Endometrial microvascular endothelial cells (primary cell): ENCODE data around the gene EFCAB11. TPM values are rescaled to one million over a fixed set of nuclear protein-coding genes. Genes with fewer than 3 reads are reported as not detected.

Experiments used
- in situ Hi-C: cut with HindIII; loops from 2 replicates; pipeline ENCODE4 v1.10.0; 2017; ENCODE audit warnings: low sequenced_read_pairs, low pct_unique_long_range_greater_than_20kb; ENCODE audit errors: inconsistent ontology term
- total RNA-seq: library from RNA; depleted of rRNA; stranded (reverse); fragments of >200 nt; gene quantifications from one replicate; pipeline ENCODE4 v1.2.3, GENCODE V29; 2015; ENCODE audit errors: inconsistent ontology term

The EFCAB11 gene
- total RNA-seq, 1 donor from 2014 or later = 2.1 TPM

- in situ Hi-C loops = no loop called here
Measured at GRCh38 chr14:89750908-89751392, 203.6 kb downstream of the EFCAB11 start.

GRCh38 chr14:89750281-89750755, 204.2 kb downstream of the EFCAB11 start:
- in situ Hi-C loops = no loop called here

- in situ Hi-C loops = no loop called here
Measured at GRCh38 chr14:89748004-89748403, 206.5 kb downstream of the EFCAB11 start.

GRCh38 chr14:89747126-89747525, 207.4 kb downstream of the EFCAB11 start:
- in situ Hi-C loops = no loop called here

GRCh38 chr14:89746654-89747053, 207.9 kb downstream of the EFCAB11 start:
- in situ Hi-C loops = no loop called here

- in situ Hi-C loops = no loop called here
Measured at GRCh38 chr14:89746135-89746534, 208.4 kb downstream of the EFCAB11 start.

Other genes starting within 250 kb of the EFCAB11 start
- gene TDP1, start 1.2 kb upstream of the EFCAB11 start, total RNA-seq = 49.0 TPM
- gene KCNK13, start 107.3 kb upstream of the EFCAB11 start, total RNA-seq = not detected